Muscle of leg (tissue), 11 donors: ENCODE data around the gene DNMBP. TPM values are rescaled to one million over a fixed set of nuclear protein-coding genes. Genes with fewer than 3 reads are reported as not detected.
"Not testable (repeated sequence)": the region's sequence is repeated elsewhere in the genome, so short reads cannot be mapped to it uniquely, and the experiment has no call there.

Source experiments
- DNase-seq: peaks from one replicate; pipeline ENCODE4 v3.0.0; 2013
- H3K27ac ChIP-seq: one replicate; pipeline ENCODE4 v1.5.1; 2013; ENCODE audit warnings: mild to moderate bottlenecking, low read length, control low read depth
- H3K27me3 ChIP-seq: one replicate; pipeline ENCODE4 v1.6.1; 2013; ENCODE audit warnings: low read length; ENCODE audit not compliant: control insufficient read depth, insufficient read depth
- H3K36me3 ChIP-seq: one replicate; pipeline ENCODE4 v1.6.1; 2013; ENCODE audit warnings: low read length; ENCODE audit not compliant: control insufficient read depth, insufficient read depth
- H3K4me1 ChIP-seq: one replicate; pipeline ENCODE4 v1.6.1; 2013; ENCODE audit warnings: low read length; ENCODE audit not compliant: control insufficient read depth, insufficient read depth
- H3K4me3 ChIP-seq: one replicate; pipeline ENCODE4 v1.5.1; 2013; ENCODE audit warnings: low read length, control low read depth
- H3K9me3 ChIP-seq: replicated peaks from 2 replicates; pipeline ENCODE4 v1.6.1; 2013; ENCODE audit warnings: low read depth, low read length; ENCODE audit not compliant: control insufficient read depth
- WGBS: methylation state at CpG from one replicate; pipeline ENCODE4 v1.1.5; 2013; ENCODE audit warnings: missing lambda C conversion rate; ENCODE audit not compliant: insufficient coverage; 5-methylcytosine and 5-hydroxymethylcytosine counted together
- polyA plus RNA-seq, 8 donors: library from polyadenylated mRNA; unstranded; fragments of 120-200 nt; gene quantifications; one replicate each; pipeline versions ENCODE4 v1.2.1 to v1.2.3, GENCODE V29; 2013; ENCODE audit warnings: inconsistent platforms in 1 of 8, low replicate concordance in 1 of 8; ENCODE audit not compliant: insufficient read length in 8 of 8, insufficient read depth in 1 of 8
- total RNA-seq: library from RNA; stranded (reverse); fragments of 120-200 nt; gene quantifications from one replicate; pipeline ENCODE4 v1.2.4, GENCODE V29; 2013

Gene DNMBP
- total and polyA plus RNA-seq, 9 donors: 11.8 to 19.5 (median 17.5) TPM

DNA sequence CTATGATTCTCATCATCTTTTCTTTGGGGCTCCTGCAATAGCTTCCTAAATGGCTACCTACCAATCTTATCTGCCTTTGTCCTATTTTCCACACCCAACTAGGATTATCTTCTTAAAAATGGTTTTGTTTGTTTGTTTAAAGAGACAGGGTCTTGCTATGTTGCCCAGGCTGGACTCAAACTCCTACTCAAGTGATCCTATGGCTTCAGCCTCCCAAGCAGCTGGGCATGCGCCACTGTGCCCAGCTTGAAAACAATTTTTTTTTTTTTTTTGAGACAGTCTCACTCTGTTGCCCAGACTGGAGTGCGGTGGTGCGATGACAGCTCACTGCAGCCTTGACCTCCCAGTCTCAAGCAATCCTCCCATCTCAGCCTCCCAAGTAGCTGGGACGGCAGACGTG lies 14.9 kb downstream of the DNMBP start:
- WGBS: 67% methylated on average over 1 of the region's 5 CpGs
- H3K27ac ChIP-seq: peak overlapping the region; percentile 26
- peaks cover 24% of the 10 kb centered on the region for H3K4me1 ChIP-seq

DNA sequence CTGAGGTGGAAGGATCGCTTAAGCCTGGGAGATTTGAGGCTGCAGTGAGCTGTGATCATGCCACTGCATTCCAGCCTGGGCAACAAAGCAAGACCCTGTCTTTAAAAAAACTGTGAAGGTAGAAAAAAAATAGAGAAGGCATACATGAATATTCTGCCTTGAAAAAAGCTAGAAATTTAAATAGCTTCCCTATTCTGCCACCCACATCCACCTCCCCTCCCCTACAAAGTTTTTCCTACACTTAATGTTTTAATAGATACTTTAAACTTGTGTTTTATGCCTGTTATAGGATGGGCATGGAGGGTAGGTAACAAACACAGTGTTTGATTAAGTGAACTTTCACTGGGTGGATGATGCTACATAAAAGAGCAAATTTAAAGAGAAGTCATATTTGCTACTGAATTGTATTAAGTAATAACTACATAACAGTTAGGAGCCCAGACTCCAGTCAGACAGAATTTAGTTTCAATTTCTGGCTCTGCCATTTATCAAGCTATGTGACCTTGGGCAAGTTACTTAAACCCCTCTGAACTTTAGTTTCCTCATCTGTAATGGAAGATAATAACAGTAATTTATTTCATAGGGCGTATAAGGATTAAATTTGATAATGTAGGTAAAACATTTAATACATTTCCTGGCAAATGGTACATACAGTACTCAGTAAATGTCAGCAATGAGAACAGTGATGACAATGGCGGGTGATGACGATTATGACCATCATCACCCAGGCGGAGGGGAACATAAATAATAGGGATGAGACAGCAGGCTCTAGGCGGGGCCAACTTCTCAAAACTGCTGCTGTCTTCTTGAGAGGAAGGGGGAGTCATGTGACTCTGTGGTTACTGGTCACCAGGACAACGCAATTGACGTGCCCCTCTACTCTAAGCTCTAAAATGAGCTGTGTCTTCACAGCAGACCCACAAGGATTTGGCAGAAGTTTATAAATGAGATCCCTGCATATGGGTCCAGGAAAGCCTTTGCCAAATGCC lies 15.8 kb downstream of the DNMBP start:
- WGBS: 92% methylated on average over 1 of the region's 8 CpGs
- no peaks in the 10 kb centered on the region for H3K9me3 ChIP-seq
- no peaks in the 10 kb centered on the region for H3K36me3 ChIP-seq
- DNase-seq: peak; percentile 89
- no peak overlapping the region for H3K4me3 ChIP-seq
- peak overlapping the region; percentile 77 for H3K27ac ChIP-seq
- no peaks in the 10 kb centered on the region for H3K27me3 ChIP-seq
- H3K4me1 ChIP-seq: peaks cover 21% of the 10 kb centered on the region

More for the DNA sequence above, 14.9 kb downstream of the DNMBP start:
- no peak for DNase-seq
- Histone ChIP-seq H3K9me3 (no peaks in the 10 kb centered on the region), H3K27me3 (no peaks in the 10 kb centered on the region), H3K36me3 (no peaks in the 10 kb centered on the region), H3K4me3 (no peak overlapping the region)

DNA sequence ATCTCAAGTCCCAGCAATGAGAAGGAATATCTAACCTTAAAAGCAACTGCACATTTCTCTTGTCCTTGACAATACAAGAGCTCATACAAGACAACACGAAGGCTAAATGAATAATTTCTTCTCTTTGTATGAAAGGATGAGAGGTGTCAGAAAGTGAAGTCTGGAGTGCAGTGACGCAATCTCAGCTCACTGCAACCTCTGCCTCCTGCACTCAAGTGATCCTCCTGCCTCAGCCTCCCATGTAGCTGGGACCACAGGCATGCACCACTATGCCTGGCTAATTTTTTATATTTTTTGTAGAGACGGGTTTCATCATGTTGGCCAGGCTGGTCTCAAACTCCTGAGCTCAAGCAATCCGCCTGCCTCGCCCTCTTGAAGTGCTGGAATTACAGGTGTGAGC lies 24.1 kb downstream of the DNMBP start:
- H3K36me3 ChIP-seq, H3K9me3 ChIP-seq, H3K27ac ChIP-seq, DNase-seq, H3K4me3 ChIP-seq, H3K27me3 ChIP-seq: not testable (repeated sequence)
- peaks cover 27% of the 10 kb centered on the region for H3K4me1 ChIP-seq
- 90% methylated on average over 2 of the region's 5 CpGs for WGBS

DNA sequence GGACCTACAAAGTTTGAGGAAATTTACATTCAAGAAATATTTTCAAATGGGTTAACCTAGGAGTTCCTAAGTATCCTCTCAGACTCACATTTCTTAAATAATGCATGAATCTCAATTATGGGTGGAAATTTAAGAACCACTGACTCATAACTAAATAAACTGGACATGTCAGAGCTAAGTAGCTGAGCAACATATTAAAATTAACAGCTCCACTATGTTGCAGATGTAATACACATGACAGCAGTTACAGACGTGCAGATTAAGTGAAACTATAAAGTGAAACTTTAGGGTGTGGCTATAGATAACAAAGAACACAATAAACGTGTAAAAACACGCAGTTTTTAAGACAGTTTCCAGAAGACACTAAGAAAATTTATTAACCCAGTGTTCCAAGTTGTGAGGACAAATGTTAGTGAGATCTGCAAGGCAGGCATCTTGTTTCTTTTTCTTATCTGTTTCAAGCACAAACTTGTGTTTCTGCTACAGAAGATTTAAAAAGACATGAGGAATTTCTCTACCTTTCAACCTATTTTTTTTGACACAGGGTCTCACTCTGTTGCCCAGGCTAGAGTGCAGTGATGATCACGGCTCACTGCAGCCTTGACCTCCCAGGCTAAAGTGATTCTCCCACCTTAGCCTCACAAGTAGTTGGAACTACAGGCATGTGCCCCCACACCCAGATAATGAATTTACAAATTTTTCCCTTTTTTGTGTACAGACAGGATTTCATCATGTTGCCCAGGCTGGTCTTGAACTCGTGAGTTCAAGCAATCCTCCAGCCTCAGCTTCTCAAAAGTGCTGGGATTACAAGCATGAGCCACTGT lies 25.3 kb downstream of the DNMBP start:
- 70% methylated on average over 1 of the region's 5 CpGs for WGBS
- DNase-seq: peak; percentile 26
- Histone ChIP-seq H3K36me3 (no peaks in the 10 kb centered on the region), H3K9me3 (no peaks in the 10 kb centered on the region), H3K4me1 (peaks cover 32% of the 10 kb centered on the region), H3K27ac (peak overlapping the region; percentile 97), H3K4me3 (no peak overlapping the region), H3K27me3 (no peaks in the 10 kb centered on the region)

DNA sequence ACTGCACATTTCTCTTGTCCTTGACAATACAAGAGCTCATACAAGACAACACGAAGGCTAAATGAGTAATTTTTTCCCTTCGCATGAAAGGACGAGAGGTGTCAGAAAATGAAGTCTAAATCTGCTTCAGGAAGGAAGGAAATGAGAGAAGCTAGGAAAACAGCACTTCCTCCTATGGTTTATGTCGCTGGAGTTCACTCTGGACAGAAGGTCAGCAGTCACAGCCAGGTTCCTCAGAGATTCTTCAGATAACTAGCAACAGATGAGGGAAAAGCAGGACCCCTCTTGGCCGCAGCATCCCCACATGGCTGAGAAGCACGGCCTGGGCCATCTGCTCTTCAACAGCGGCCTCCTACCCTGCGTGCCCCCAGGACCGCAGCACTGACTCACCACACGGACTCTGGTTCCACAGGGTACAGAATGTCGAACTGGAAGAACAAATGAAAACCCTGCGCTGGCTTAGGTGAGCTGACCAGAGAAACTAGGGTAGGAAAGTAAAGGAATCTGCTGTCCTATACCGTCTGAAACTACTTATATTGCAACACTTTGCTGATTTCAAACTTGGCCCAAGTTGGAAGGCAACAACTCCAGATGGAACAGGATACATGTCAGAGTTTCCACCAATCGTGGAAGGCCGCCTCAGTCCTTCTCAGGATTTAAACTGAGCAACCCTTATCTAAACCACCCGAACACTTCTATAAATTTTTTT lies 26.3 kb downstream of the DNMBP start:
- Histone ChIP-seq H3K27ac (peak overlapping the region; percentile 97), H3K4me3 (peak overlapping the region; percentile 2), H3K27me3 (no peaks in the 10 kb centered on the region), H3K36me3 (no peaks in the 10 kb centered on the region), H3K9me3 (no peaks in the 10 kb centered on the region), H3K4me1 (peaks cover 33% of the 10 kb centered on the region)
- peak; percentile 93 for DNase-seq
- 7% methylated on average over 6 of the region's 16 CpGs for WGBS

DNA sequence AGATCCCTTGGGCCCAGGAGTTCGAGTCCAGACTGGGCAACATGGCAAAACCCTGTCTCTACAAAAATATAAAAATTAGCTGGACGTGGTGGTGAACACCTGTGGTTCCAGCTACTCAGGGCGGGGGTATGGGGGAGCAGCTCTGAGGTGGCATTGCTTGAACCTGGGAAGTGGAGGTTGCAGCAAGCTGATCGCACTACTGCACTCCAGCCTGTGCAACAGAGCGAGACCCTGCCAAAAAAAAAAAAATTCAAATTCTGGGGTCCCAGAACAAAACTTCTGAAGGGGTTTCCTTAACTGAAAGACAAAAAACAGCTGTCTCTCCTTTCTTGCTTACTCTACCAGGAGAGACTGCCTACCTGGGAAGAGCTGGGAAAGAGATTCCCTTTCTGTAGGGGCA lies 27.0 kb downstream of the DNMBP start:
- H3K27me3 ChIP-seq: no peaks in the 10 kb centered on the region
- peaks cover 35% of the 10 kb centered on the region for H3K4me1 ChIP-seq
- H3K9me3 ChIP-seq: no peaks in the 10 kb centered on the region
- no peaks in the 10 kb centered on the region for H3K36me3 ChIP-seq
- WGBS: 83% methylated on average over 3 of the region's 5 CpGs
- no peak overlapping the region for H3K4me3 ChIP-seq
- no peak for DNase-seq
- H3K27ac ChIP-seq: peak overlapping the region; percentile 97

DNA sequence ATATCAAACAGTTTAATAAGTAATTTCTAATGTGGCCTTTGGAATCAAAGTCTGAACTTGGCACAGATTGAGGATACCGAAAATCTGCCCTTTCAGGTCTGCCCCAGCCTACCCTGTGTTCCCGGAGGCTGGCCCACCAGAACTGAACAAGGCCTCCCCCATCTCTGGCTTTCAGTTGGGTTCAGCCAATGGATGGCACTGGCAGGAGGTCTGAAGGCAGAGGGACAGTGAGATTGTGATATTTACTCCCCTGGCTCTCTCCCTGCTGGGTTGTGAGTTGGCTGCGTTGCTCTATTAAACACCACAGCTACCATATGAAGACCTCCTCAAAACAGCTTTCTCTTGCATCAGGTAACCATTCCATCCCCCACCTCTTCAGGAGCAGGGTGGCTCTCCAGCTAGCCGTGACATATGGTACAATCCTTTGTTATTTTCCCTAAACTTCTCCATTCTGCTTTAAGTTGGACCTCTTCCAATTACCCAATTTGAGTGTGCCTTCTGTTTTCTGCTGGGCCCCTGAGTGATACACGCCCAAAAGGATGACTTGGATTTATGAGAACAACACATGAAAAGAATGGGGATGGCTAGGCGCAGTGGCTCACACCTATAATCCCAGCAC lies 28.1 kb downstream of the DNMBP start:
- Histone ChIP-seq H3K36me3 (no peaks in the 10 kb centered on the region), H3K4me1 (peaks cover 40% of the 10 kb centered on the region), H3K4me3 (no peak overlapping the region), H3K27ac (peak overlapping the region; percentile 97), H3K27me3 (no peaks in the 10 kb centered on the region), H3K9me3 (no peaks in the 10 kb centered on the region)
- 71% methylated on average over 2 of the region's 6 CpGs for WGBS
- peak; percentile 47 for DNase-seq

DNA sequence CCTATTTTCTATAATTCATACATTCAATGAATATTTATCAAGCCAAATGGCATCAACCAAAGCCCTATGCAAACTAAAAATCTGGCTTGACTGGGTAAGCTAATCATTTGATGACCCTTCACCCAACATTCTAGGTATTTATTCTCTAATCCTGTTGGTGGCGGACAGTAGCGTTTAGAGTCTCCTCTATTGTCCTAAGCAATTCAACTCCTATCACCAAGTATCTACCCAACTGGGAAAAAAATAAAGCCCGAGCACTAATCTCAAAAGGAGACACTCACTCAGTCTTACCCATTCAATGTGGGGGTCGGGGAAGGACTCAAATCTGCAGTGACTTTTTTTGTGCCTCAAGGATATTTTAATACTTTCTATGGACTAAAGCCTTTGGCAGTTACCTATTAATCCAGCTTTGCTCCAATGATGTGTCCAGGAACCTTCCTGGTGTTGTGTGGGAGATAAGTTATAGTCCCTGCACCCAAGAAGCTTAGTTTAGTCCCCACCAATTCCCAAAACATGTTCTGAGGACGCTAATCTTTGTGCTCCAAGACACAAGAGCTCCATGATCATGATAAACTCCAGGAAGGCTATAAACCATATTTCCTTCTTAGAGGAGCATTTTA lies 30.6 kb downstream of the DNMBP start:
- no peaks in the 10 kb centered on the region for H3K36me3 ChIP-seq
- H3K4me3 ChIP-seq: no peak overlapping the region
- no peaks in the 10 kb centered on the region for H3K27me3 ChIP-seq
- DNase-seq: no peak
- 73% methylated on average over 3 of the region's 5 CpGs for WGBS
- no peaks in the 10 kb centered on the region for H3K9me3 ChIP-seq
- peaks cover 42% of the 10 kb centered on the region for H3K4me1 ChIP-seq
- no peak overlapping the region for H3K27ac ChIP-seq

DNA sequence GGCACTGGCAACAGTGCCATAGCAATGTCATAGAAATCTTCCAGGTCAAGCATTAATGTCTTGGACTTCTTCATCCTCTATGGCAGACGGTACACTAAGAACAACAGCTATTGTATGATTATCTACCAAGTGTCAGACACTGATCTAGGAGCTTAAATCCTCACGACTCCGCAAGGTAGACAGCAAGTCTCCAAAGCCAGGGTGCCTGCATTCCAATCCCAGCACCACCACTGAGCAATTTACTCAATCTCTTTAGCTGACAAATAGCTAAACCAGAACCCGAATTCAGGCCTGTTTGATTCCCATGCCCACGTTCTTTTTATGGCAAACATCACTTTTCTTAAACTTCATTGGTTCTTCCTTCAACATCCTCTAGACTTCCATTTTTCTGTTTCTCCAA lies 31.8 kb downstream of the DNMBP start:
- WGBS: 65% methylated on average over 4 of the region's 5 CpGs
- Histone ChIP-seq H3K27ac (peak overlapping the region; percentile 85), H3K4me1 (peaks cover 34% of the 10 kb centered on the region)

More for the DNA sequence above, 31.8 kb downstream of the DNMBP start:
- no peaks in the 10 kb centered on the region for H3K27me3 ChIP-seq
- H3K36me3 ChIP-seq: no peaks in the 10 kb centered on the region
- H3K4me3 ChIP-seq: no peak overlapping the region
- no peak for DNase-seq
- H3K9me3 ChIP-seq: no peaks in the 10 kb centered on the region
